GM12878 (cell line): ENCODE results near the gene PRX. TPM values are rescaled to one million over a fixed set of nuclear protein-coding genes. Genes with fewer than 3 reads are reported as not detected.

ENCODE experiments used
- ATAC-seq: fragments of 200-7000 bp; cut with Tn5 transposase; 3 replicates; pipeline ENCODE4 v1.9.1; 2020; ENCODE audit warnings: mild to moderate bottlenecking, moderate library complexity
- BruUV-seq: library from RNA; stranded (reverse); fragments of 400-500 nt; replicated peaks from 2 replicates; lab custom pipeline; 2021; lab: Mats Ljungman, UMichigan
- CTCF ChIA-PET: fragments of 300-600 bp; sonication (Branson Sonifier 250); formaldehyde crosslinking; extraction: SDS; loops from one replicate; lab custom pipeline; 2021; ENCODE audit warnings: inconsistent platforms; lab: Yijun Ruan, JAX
- POLR2A ChIA-PET: fragments of 350-600 bp; formaldehyde crosslinking; extraction: SDS; loops from one replicate; lab custom pipeline; 2021; ENCODE audit warnings: inconsistent platforms; lab: Charles Lee
- RAD21 ChIA-PET: fragments of 300-600 bp; sonication (Branson Sonifier 250); formaldehyde crosslinking; loops from one replicate; lab custom pipeline; 2023; ENCODE audit warnings: antibody characterized with exemption; ENCODE audit not compliant: unreplicated experiment; lab: Charles Lee
- SMC1A ChIA-PET: fragments of 300-600 bp; sonication (Branson Sonifier 250); formaldehyde crosslinking; loops from one replicate; lab custom pipeline; 2023; ENCODE audit not compliant: unreplicated experiment, uncharacterized antibody; lab: Charles Lee
- DNase-seq: peaks from one replicate; pipeline ENCODE4 v3.0.0-alpha.2; 2011; ENCODE audit warnings: low read depth, low spot score
- FAIRE-seq: peaks from 3 replicates; lab custom pipeline; 2011; peaks lifted over from hg19 to GRCh38; lab: Jason Lieb, UNC
- H2AFZ ChIP-seq: 2 replicates; pipeline ENCODE4 v1.6.0; 2011; ENCODE audit warnings: low read depth, low read length, control low read depth; ENCODE audit not compliant: control insufficient read depth
- H3K27ac ChIP-seq: 2 replicates; pipeline ENCODE4 v1.5.1; 2011; ENCODE audit warnings: control low read depth; ENCODE audit not compliant: control insufficient read depth, insufficient read depth
- H3K27me3 ChIP-seq, 2 experiments: replicated peaks in 1 of 2; 2 replicates each; pipeline versions ENCODE4 v1.6.0 to v1.6.1; 2011; ENCODE audit warnings: low read length in 1 of 2; ENCODE audit not compliant: control insufficient read depth in 2 of 2, insufficient read depth in 2 of 2
- H3K36me3 ChIP-seq, 2 experiments: 2 replicates each; pipeline ENCODE4 v1.5.1; 2011; ENCODE audit warnings: low read length in 1 of 2; ENCODE audit not compliant: control insufficient read depth in 2 of 2, insufficient read depth in 2 of 2
- H3K4me1 ChIP-seq: 2 replicates; pipeline ENCODE4 v1.6.1; 2011; ENCODE audit warnings: mild to moderate bottlenecking, low read length, moderate library complexity, mixed read lengths; ENCODE audit not compliant: control insufficient read depth, insufficient read depth
- H3K4me2 ChIP-seq: 2 replicates; pipeline ENCODE4 v1.6.0; 2011; ENCODE audit warnings: control low read depth; ENCODE audit not compliant: control insufficient read depth, insufficient read depth
- H3K4me3 ChIP-seq: fragments of 200-600 bp; sonication (generic); 2 replicates; pipeline ENCODE4 v1.5.1; 2016
- H3K79me2 ChIP-seq: 2 replicates; pipeline ENCODE4 v1.6.0; 2011; ENCODE audit warnings: low read length; ENCODE audit not compliant: control insufficient read depth, insufficient read depth
- H3K9ac ChIP-seq: 2 replicates; pipeline ENCODE4 v1.8.0; 2011; ENCODE audit warnings: low read length, control low read depth, mixed read lengths; ENCODE audit not compliant: control insufficient read depth, insufficient read depth
- H3K9me3 ChIP-seq: replicated peaks from 3 replicates; pipeline ENCODE4 v1.5.1; 2011; ENCODE audit warnings: mild to moderate bottlenecking, low read length; ENCODE audit not compliant: control insufficient read depth, insufficient read depth
- H4K20me1 ChIP-seq: 2 replicates; pipeline ENCODE4 v1.6.0; 2011; ENCODE audit not compliant: control insufficient read depth, insufficient read depth
- BACH1 ChIP-seq: fragments of 450-650 bp; IDR thresholded peaks from 2 replicates; pipeline ENCODE4 v1.6.1; 2017; ENCODE audit warnings: mild to moderate bottlenecking, borderline replicate concordance
- BMI1 ChIP-seq: fragments of 450-650 bp; IDR thresholded peaks from 2 replicates; pipeline ENCODE4 v1.6.1; 2016; ENCODE audit warnings: mild to moderate bottlenecking, moderate library complexity, borderline replicate concordance
- KAT2A ChIP-seq: conservative IDR thresholded peaks from 2 replicates; pipeline ENCODE4 v1.6.1; 2011; ENCODE audit warnings: low read depth, low read length; ENCODE audit not compliant: control insufficient read depth
- LARP7 ChIP-seq: fragments of 450-650 bp; IDR thresholded peaks from 2 replicates; pipeline ENCODE4 v1.6.1; 2017; ENCODE audit warnings: mild to moderate bottlenecking
- NRF1 ChIP-seq: conservative IDR thresholded peaks from 2 replicates; pipeline ENCODE4 v1.6.1; 2011; ENCODE audit warnings: mild to moderate bottlenecking, low read depth, low read length, improper control_type of control experiment
- PML ChIP-seq: IDR thresholded peaks from 2 replicates; pipeline ENCODE4 v1.6.1; 2012; ENCODE audit warnings: low read length, inconsistent platforms
- RELA ChIP-seq: fragments of 450-650 bp; IDR thresholded peaks from 2 replicates; pipeline ENCODE4 v1.8.0; 2014; ENCODE audit warnings: borderline replicate concordance; ENCODE audit not compliant: partially characterized antibody
- RUNX3 ChIP-seq: IDR thresholded peaks from 2 replicates; pipeline ENCODE4 v1.6.1; 2012; ENCODE audit warnings: low read length, inconsistent platforms
- SREBF2 ChIP-seq: IDR thresholded peaks from 2 replicates; pipeline ENCODE4 v1.6.1; 2012; ENCODE audit warnings: mild to moderate bottlenecking, low read length
- WGBS: methylation state at CpG from one replicate; pipeline ENCODE4 v1.1.6; 2016; ENCODE audit warnings: low lambda C conversion rate; ENCODE audit not compliant: insufficient replicate concordance, insufficient coverage; ENCODE audit errors: missing lambda C conversion rate; 5-methylcytosine and 5-hydroxymethylcytosine counted together
- in situ Hi-C: fragments of 300-500 bp; cut with MboI; formaldehyde crosslinking; loops from 9 replicates; pipeline ENCODE4 v1.14.3; 2018; ENCODE audit warnings: mixed read lengths
- intact Hi-C: fragments of 100-400 bp; cut with micrococcal nuclease; formaldehyde crosslinking; loops from one replicate; pipeline ENCODE4 v1.14.2; 2022; ENCODE audit not compliant: unreplicated experiment
- polyA plus RNA-seq, 11 experiments: library from polyadenylated mRNA; depleted of rRNA in 4 of 11; unstranded in 6 of 11; stranded (reverse) in 5 of 11; fragments of >200 nt; fragmentation: Nextera tagmentation in 4 of 11; fragmentation: Illumina TruSeq in 1 of 11; extraction: Ambion mirVana in 4 of 11; extraction: Trizol in 1 of 11; gene quantifications; 1 replicate in 1 of 11; 2 replicates in 10 of 11; pipeline versions ENCODE4 v1.2.1 to v1.2.3, GENCODE V29; 2011 to 2016; ENCODE audit warnings: inconsistent platforms in 2 of 11, missing spikeins in 2 of 11, low read depth in 1 of 11
- total RNA-seq, 4 experiments: library from RNA; depleted of rRNA in 3 of 4; stranded (reverse); fragments of >200 nt in 3 of 4; fragmentation: Illumina TruSeq in 1 of 4; extraction: Trizol in 1 of 4; gene quantifications; 2 replicates each; pipeline versions ENCODE4 v1.2.1 to v1.2.3, GENCODE V29; 2013 to 2021
- TF ChIP-seq, protein P1 (sequence below): IDR thresholded peaks from 2 replicates; pipeline ENCODE4 v1.6.1; 2011; ENCODE audit warnings: mild to moderate bottlenecking, low read depth, low read length, moderate library complexity; ENCODE audit not compliant: insufficient replicate concordance
- TF ChIP-seq, protein P2 (sequence below): fragments of 450-650 bp; IDR thresholded peaks from 2 replicates; pipeline ENCODE4 v1.6.1; 2014; ENCODE audit warnings: mild to moderate bottlenecking
- TF ChIP-seq, protein P3 (sequence below): IDR thresholded peaks from 2 replicates; pipeline ENCODE4 v1.6.1; 2012; ENCODE audit warnings: low read depth, low read length, improper control_type of control experiment
- TF ChIP-seq, protein P4 (sequence below): IDR thresholded peaks from 2 replicates; pipeline ENCODE4 v1.6.1; 2011; ENCODE audit warnings: borderline replicate concordance, low read depth, mild to moderate bottlenecking, moderate library complexity, mixed read lengths, low read length; ENCODE audit not compliant: insufficient read depth; ENCODE audit errors: extremely low read length

The PRX gene
- total and polyA plus RNA-seq, 10 of the 15 experiments (the other 5 are each of a cell fraction or from before 2014, with no cell fraction given) = 0.02 to 1.4 (median 0.54) TPM; not detected in 1

DNA sequence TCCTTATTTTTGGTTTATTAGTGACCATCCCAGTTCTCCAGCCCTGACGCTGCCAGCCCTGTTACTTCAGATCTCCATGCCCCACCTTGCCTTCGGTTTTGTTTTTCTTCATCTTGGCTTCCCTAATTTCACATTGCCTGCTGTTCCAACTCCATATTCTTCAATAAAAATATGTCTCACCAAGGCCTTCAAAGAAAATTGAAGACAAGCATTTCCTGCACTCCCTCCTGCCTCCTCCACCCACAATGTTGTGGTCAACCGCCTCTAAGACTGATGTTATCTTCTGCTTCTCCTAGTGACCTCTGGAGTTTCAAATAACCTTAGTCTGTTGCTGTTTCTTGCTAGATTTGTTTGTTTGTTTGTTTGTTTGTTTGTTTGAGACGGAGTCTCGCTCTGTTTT, 50.1 kb downstream of the PRX start:
- 66% methylated on average over 5 of the region's 5 CpGs for WGBS
- Histone ChIP-seq H3K4me2 (no peak overlapping the region), H3K79me2 (no peaks in the 10 kb centered on the region), H3K4me1 (peaks cover 12% of the 10 kb centered on the region), H4K20me1 (no peaks in the 10 kb centered on the region), H3K9ac (no peak overlapping the region), H3K36me3 (no peaks in the 10 kb centered on the region; a peak in 1 of 4 replicates), H3K9me3 (no peaks in the 10 kb centered on the region), H3K27ac (no peak overlapping the region), H2AFZ (no peak overlapping the region), H3K4me3 (no peak overlapping the region), H3K27me3 (no peaks in the 10 kb centered on the region)
- ChIA-PET SMC1A (interaction anchor here (2.1 kb wide), 1 partner anchor 10 kb away, joined by 4 read pairs; no protein-coding TSS in a partner anchor), RAD21 (no interaction called here), CTCF (no interaction called here), POLR2A (no interaction called here)
- DNase-seq = no peak
- no TSS peak for BruUV-seq
- intact Hi-C loops (no loop called here), in situ Hi-C loops (no loop called here)
- no peak for TF ChIP-seq NRF1
- TF ChIP-seq RUNX3 = peak; percentile 85
- ATAC-seq = no peak
- FAIRE-seq = no peak

DNA sequence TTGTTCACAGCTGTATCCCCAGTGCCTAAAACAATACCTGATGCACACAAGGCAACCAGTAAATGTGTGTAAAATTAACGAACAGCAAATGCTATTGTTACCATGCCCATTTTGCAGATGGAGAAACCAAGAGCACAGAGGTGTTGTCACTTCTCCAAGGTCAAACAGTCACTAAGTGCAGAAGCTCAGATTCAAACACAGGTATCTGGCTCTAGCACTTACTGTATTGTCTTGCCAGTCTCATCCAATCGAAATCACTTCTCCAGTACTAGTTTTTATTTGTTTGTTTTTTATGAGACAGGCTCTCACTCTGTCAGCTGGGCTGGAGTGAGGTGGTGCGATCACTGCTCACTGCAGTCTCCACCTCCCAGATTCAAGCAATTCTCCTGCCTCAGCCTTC, 51.0 kb downstream of the PRX start:
- DNase-seq (no peak), FAIRE-seq (no peak), ATAC-seq (no peak)
- in situ Hi-C loops = no loop called here
- H3K36me3 ChIP-seq = no peaks in the 10 kb centered on the region; a peak in 1 of 4 replicates
- H3K79me2 ChIP-seq = peaks cover 4% of the 10 kb centered on the region; the same call in 1 of the 2 replicates
- no peak overlapping the region for H3K4me2 ChIP-seq
- H3K27me3 ChIP-seq = no peaks in the 10 kb centered on the region
- H2AFZ ChIP-seq = no peak overlapping the region
- SMC1A ChIA-PET = no interaction called here
- no peak overlapping the region for H3K9ac ChIP-seq
- H3K4me3 ChIP-seq = no peak overlapping the region
- no peaks in the 10 kb centered on the region for H4K20me1 ChIP-seq
- CTCF ChIA-PET = no interaction called here
- BruUV-seq = no TSS peak
- peaks cover 21% of the 10 kb centered on the region for H3K4me1 ChIP-seq
- H3K27ac ChIP-seq = no peak overlapping the region
- H3K9me3 ChIP-seq = no peaks in the 10 kb centered on the region
- RAD21 ChIA-PET = no interaction called here
- POLR2A ChIA-PET = no interaction called here
- WGBS = 78% methylated on average over 3 of the region's 3 CpGs
- intact Hi-C loops = no loop called here
- TF ChIP-seq PML (no peak), LARP7 (no peak), BMI1 (no peak), KAT2A (no peak), RELA (no peak), SREBF2 (no peak), BACH1 (no peak), RUNX3 (no peak)
- TF ChIP-seq, protein P1, sequence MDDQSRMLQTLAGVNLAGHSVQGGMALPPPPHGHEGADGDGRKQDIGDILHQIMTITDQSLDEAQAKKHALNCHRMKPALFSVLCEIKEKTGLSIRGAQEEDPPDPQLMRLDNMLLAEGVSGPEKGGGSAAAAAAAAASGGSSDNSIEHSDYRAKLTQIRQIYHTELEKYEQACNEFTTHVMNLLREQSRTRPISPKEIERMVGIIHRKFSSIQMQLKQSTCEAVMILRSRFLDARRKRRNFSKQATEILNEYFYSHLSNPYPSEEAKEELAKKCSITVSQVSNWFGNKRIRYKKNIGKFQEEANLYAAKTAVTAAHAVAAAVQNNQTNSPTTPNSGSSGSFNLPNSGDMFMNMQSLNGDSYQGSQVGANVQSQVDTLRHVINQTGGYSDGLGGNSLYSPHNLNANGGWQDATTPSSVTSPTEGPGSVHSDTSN = no peak
- TF ChIP-seq, protein P2, sequence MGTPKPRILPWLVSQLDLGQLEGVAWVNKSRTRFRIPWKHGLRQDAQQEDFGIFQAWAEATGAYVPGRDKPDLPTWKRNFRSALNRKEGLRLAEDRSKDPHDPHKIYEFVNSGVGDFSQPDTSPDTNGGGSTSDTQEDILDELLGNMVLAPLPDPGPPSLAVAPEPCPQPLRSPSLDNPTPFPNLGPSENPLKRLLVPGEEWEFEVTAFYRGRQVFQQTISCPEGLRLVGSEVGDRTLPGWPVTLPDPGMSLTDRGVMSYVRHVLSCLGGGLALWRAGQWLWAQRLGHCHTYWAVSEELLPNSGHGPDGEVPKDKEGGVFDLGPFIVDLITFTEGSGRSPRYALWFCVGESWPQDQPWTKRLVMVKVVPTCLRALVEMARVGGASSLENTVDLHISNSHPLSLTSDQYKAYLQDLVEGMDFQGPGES = no peak
- TF ChIP-seq, protein P3, sequence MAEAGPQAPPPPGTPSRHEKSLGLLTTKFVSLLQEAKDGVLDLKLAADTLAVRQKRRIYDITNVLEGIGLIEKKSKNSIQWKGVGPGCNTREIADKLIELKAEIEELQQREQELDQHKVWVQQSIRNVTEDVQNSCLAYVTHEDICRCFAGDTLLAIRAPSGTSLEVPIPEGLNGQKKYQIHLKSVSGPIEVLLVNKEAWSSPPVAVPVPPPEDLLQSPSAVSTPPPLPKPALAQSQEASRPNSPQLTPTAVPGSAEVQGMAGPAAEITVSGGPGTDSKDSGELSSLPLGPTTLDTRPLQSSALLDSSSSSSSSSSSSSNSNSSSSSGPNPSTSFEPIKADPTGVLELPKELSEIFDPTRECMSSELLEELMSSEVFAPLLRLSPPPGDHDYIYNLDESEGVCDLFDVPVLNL = no peak
- TF ChIP-seq, protein P4, sequence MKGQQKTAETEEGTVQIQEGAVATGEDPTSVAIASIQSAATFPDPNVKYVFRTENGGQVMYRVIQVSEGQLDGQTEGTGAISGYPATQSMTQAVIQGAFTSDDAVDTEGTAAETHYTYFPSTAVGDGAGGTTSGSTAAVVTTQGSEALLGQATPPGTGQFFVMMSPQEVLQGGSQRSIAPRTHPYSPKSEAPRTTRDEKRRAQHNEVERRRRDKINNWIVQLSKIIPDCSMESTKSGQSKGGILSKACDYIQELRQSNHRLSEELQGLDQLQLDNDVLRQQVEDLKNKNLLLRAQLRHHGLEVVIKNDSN = no peak
